GM18861 (cell line): ENCODE measurements around the gene ASTN2.
A peak's percentile ranks its signal among the peaks of the same experiment; 100 is the strongest.

Source experiments
- ATAC-seq: cut with Tn5 transposase; IDR thresholded peaks from one replicate; pipeline ENCODE4 v1.9.1; 2021; ENCODE audit not compliant: unreplicated experiment

Gene ASTN2

GRCh38 chr9:116550696-116551436, 864.0 kb downstream of the ASTN2 start:
- no peak for ATAC-seq

- ATAC-seq: no peak
Measured at GRCh38 chr9:116549786-116550660, 864.8 kb downstream of the ASTN2 start.

- ATAC-seq: no peak
Measured at GRCh38 chr9:116549061-116549664, 865.7 kb downstream of the ASTN2 start.

GRCh38 chr9:116547729-116548426, 867.0 kb downstream of the ASTN2 start:
- ATAC-seq: no peak

GRCh38 chr9:116546711-116547581, 867.9 kb downstream of the ASTN2 start:
- no peak for ATAC-seq

GRCh38 chr9:116544896-116545295, 870.0 kb downstream of the ASTN2 start:
- no peak for ATAC-seq

GRCh38 chr9:116543731-116544400, 871.0 kb downstream of the ASTN2 start:
- ATAC-seq: no peak

- ATAC-seq: no peak
Measured at GRCh38 chr9:116541402-116541801, 873.5 kb downstream of the ASTN2 start.

GRCh38 chr9:116539549-116539948, 875.3 kb downstream of the ASTN2 start:
- ATAC-seq: no peak

- ATAC-seq: no peak
Measured at GRCh38 chr9:116525611-116526010, 889.2 kb downstream of the ASTN2 start.

GRCh38 chr9:116524778-116525470, 889.9 kb downstream of the ASTN2 start:
- ATAC-seq: no peak

- ATAC-seq: no peak
Measured at GRCh38 chr9:116520218-116520617, 894.6 kb downstream of the ASTN2 start.

- ATAC-seq: no peak
Measured at GRCh38 chr9:116516456-116516855, 898.4 kb downstream of the ASTN2 start.

GRCh38 chr9:116515541-116515940, 899.3 kb downstream of the ASTN2 start:
- no peak for ATAC-seq

GRCh38 chr9:116506685-116507084, 908.2 kb downstream of the ASTN2 start:
- no peak for ATAC-seq

- peak; percentile 100 for ATAC-seq
Measured at GRCh38 chr9:116504893-116505480, 909.9 kb downstream of the ASTN2 start.

GRCh38 chr9:116504081-116504480, 910.8 kb downstream of the ASTN2 start:
- no peak for ATAC-seq

- no peak for ATAC-seq
Measured at GRCh38 chr9:116502746-116503145, 912.1 kb downstream of the ASTN2 start.

GRCh38 chr9:116501871-116502270, 913.0 kb downstream of the ASTN2 start:
- no peak for ATAC-seq
